SK-N-SH (cell line): Measurements from ENCODE around the gene FMN1. TPM values are rescaled to one million over a fixed set of nuclear protein-coding genes. Genes with fewer than 3 reads are reported as not detected.

ENCODE experiments used
- CTCF ChIA-PET: fragments of 300-600, 350-600 bp; formaldehyde crosslinking; extraction: SDS; loops from one replicate; lab custom pipeline; 2021; lab: Yijun Ruan, JAX
- POLR2A ChIA-PET: fragments of 350-600 bp; sonication (Branson Sonifier 250); formaldehyde crosslinking; extraction: SDS; loops from one replicate; lab custom pipeline; 2020; ENCODE audit warnings: antibody characterized with exemption, inconsistent platforms; lab: Yijun Ruan, JAX
- DNase-seq: peaks from one replicate; pipeline ENCODE4 v3.0.0; 2012
- H2AFZ ChIP-seq: fragments of 200-600 bp; sonication (generic); 2 replicates; pipeline ENCODE4 v1.8.1; 2016; ENCODE audit warnings: antibody characterized with exemption, mild to moderate bottlenecking, low read depth
- H3F3A ChIP-seq: fragments of 200-600 bp; sonication (generic); replicated peaks from 2 replicates; pipeline ENCODE3; 2016; ENCODE audit warnings: antibody characterized with exemption, mild to moderate bottlenecking; ENCODE audit not compliant: insufficient read depth
- H3K27ac ChIP-seq, 2 experiments: fragments of 200-500 bp in 1 of 2; fragments of 200-600 bp in 1 of 2; sonication (Bioruptor generic) in 1 of 2; sonication (generic), shearing (Covaris generic) in 1 of 2; 2 replicates each; pipeline versions ENCODE4 v1.5.1 to v1.6.1; 2014 to 2016; ENCODE audit warnings: low read depth in 2 of 2, inconsistent platforms in 1 of 2, low read length in 1 of 2, mild to moderate bottlenecking in 1 of 2, mixed read lengths in 1 of 2
- H3K27me3 ChIP-seq: fragments of 200-600 bp; sonication (generic), shearing (Covaris generic); 2 replicates; pipeline ENCODE4 v1.6.1; 2016; ENCODE audit warnings: mixed run types; ENCODE audit not compliant: insufficient read depth
- H3K36me3 ChIP-seq, 2 experiments: fragments of 200-500 bp in 1 of 2; fragments of 200-600 bp in 1 of 2; sonication (Bioruptor generic) in 1 of 2; sonication (generic) in 1 of 2; replicated peaks in 1 of 2; 2 replicates each; pipeline versions ENCODE3 to v1.5.1; 2014 to 2016; ENCODE audit warnings: low read length in 1 of 2, mild to moderate bottlenecking in 1 of 2; ENCODE audit not compliant: insufficient read depth in 2 of 2, control insufficient read depth in 1 of 2
- H3K4me1 ChIP-seq, 2 experiments: fragments of 200-500 bp in 1 of 2; fragments of 200-600 bp in 1 of 2; sonication (Bioruptor generic) in 1 of 2; sonication (generic), shearing (Covaris generic) in 1 of 2; 2 replicates each; pipeline versions ENCODE4 v1.5.1 to v1.6.1; 2014 to 2016; ENCODE audit warnings: low read depth in 1 of 2, low read length in 1 of 2, mixed run types in 1 of 2; ENCODE audit not compliant: insufficient read depth in 2 of 2, control insufficient read depth in 1 of 2
- H3K4me2 ChIP-seq: fragments of 200-600 bp; sonication (generic), shearing (Covaris generic); 2 replicates; pipeline ENCODE4 v1.6.1; 2017; ENCODE audit warnings: mixed run types
- H3K4me3 ChIP-seq, 2 experiments: fragments of 200-500 bp in 1 of 2; fragments of 200-600 bp in 1 of 2; sonication (Bioruptor generic) in 1 of 2; sonication (generic), shearing (Covaris generic) in 1 of 2; 2 replicates each; pipeline versions ENCODE4 v1.5.1 to v1.8.1; 2014 to 2016; ENCODE audit warnings: low read depth in 2 of 2, inconsistent platforms in 1 of 2, low read length in 1 of 2, mild to moderate bottlenecking in 1 of 2, mixed read lengths in 1 of 2, moderate library complexity in 1 of 2
- H3K79me2 ChIP-seq: fragments of 200-600 bp; sonication (generic); 2 replicates; pipeline ENCODE4 v1.8.1; 2017; ENCODE audit warnings: mild to moderate bottlenecking; ENCODE audit not compliant: insufficient read depth
- H3K9ac ChIP-seq: fragments of 200-600 bp; sonication (generic); 2 replicates; pipeline ENCODE4 v1.6.1; 2017; ENCODE audit warnings: mixed run types
- H3K9me2 ChIP-seq: fragments of 200-600 bp; sonication (generic); 2 replicates; pipeline ENCODE4 v1.6.1; 2017; ENCODE audit warnings: mixed run types
- H3K9me3 ChIP-seq: fragments of 200-600 bp; sonication (generic); 2 replicates; pipeline ENCODE4 v1.6.1; 2017; ENCODE audit warnings: mixed run types, mild to moderate bottlenecking, moderate library complexity
- H4K20me1 ChIP-seq: fragments of 200-600 bp; sonication (generic); 2 replicates; pipeline ENCODE4 v1.6.1; 2017; ENCODE audit warnings: mild to moderate bottlenecking, mixed run types; ENCODE audit not compliant: insufficient read depth
- EZH2phosphoT487 ChIP-seq: fragments of 200-600 bp; sonication (generic); IDR thresholded peaks from 2 replicates; pipeline ENCODE4 v1.6.1; 2017; ENCODE audit warnings: low read depth, mixed run types, mild to moderate bottlenecking, antibody characterized with exemption, moderate library complexity, borderline replicate concordance
- FOXJ3 ChIP-seq: sonication (generic); formaldehyde crosslinking; IDR thresholded peaks from 2 replicates; pipeline ENCODE4 v1.5.1; 2020; ENCODE audit warnings: mild to moderate bottlenecking, missing genetic modification reagents
- GABPA ChIP-seq: IDR thresholded peaks from 2 replicates; pipeline ENCODE4 v1.4.0; 2012; ENCODE audit warnings: low read depth, mild to moderate bottlenecking
- JUND ChIP-seq: IDR thresholded peaks from 2 replicates; pipeline ENCODE4 v1.4.0; 2012
- MEF2A ChIP-seq: IDR thresholded peaks from 2 replicates; pipeline ENCODE4 v1.4.0; 2012; ENCODE audit warnings: low read depth, borderline replicate concordance
- MXI1 ChIP-seq: IDR thresholded peaks from 2 replicates; pipeline ENCODE4 v1.6.1; 2012; ENCODE audit warnings: mild to moderate bottlenecking, low read depth, low read length, improper control_type of control experiment
- NFIC ChIP-seq: IDR thresholded peaks from 2 replicates; pipeline ENCODE4 v1.4.0; 2012; ENCODE audit warnings: borderline replicate concordance
- NRF1 ChIP-seq: IDR thresholded peaks from 2 replicates; pipeline ENCODE4 v1.6.1; 2012; ENCODE audit warnings: low read depth, mild to moderate bottlenecking, low read length
- POLR2AphosphoS5 ChIP-seq: IDR thresholded peaks from 2 replicates; pipeline ENCODE4 v1.6.1; 2012; ENCODE audit warnings: low read depth, low read length
- TAF1 ChIP-seq: IDR thresholded peaks from 2 replicates; pipeline ENCODE4 v1.6.1; 2012; ENCODE audit warnings: low read depth, mild to moderate bottlenecking, low read length, moderate library complexity, borderline replicate concordance
- WGBS: methylation state at CpG from one replicate; pipeline ENCODE4 v1.1.6; 2017; ENCODE audit warnings: low lambda C conversion rate; 5-methylcytosine and 5-hydroxymethylcytosine counted together
- polyA plus RNA-seq, 3 experiments: library from polyadenylated mRNA; depleted of rRNA; stranded (reverse); fragments of >200 nt; gene quantifications; 2 replicates each; pipeline ENCODE4 v1.2.3, GENCODE V29; 2012
- TF ChIP-seq, protein P1 (sequence below): fragments of 150-350 bp; IDR thresholded peaks from 2 replicates; pipeline ENCODE4 v1.6.1; 2017; ENCODE audit warnings: antibody characterized with exemption, low read length, low read depth, borderline replicate concordance
- TF ChIP-seq, protein P2 (sequence below): fragments of 150-350 bp; IDR thresholded peaks from 2 replicates; pipeline ENCODE4 v1.6.1; 2016; ENCODE audit warnings: mild to moderate bottlenecking, low read depth, low read length
- TF ChIP-seq, protein P3 (sequence below): fragments of 200-600 bp; sonication (generic); IDR thresholded peaks from 2 replicates; pipeline ENCODE4 v1.6.1; 2017; ENCODE audit warnings: antibody characterized with exemption, mild to moderate bottlenecking, moderate library complexity
- TF ChIP-seq, protein P4 (sequence below): IDR thresholded peaks from 2 replicates; pipeline ENCODE4; 2012

Gene FMN1
- polyA plus RNA-seq, 1 of the 3 experiments (the other 2 are of a cell fraction), result 9.1 TPM

DNA sequence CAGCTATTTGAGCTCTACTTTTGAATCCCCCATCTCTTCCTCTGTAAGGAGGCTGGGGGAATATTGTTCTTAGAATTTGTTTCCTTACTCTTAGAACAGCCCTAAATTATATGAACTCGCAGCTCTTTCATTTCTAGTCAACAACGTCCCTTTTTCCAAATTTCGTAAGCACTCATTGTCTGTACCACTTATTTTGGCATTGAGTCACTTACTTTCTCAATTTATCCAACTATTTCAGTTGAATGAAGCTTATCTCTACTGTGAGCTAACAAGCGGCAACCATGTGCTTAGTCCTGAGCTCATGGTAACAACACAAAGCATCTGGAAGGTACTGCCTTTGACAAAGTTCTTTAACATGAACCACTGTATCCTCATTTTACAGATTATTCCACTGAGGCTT lies 285.6 kb downstream of the FMN1 start (continued):
- TF ChIP-seq, protein P1, sequence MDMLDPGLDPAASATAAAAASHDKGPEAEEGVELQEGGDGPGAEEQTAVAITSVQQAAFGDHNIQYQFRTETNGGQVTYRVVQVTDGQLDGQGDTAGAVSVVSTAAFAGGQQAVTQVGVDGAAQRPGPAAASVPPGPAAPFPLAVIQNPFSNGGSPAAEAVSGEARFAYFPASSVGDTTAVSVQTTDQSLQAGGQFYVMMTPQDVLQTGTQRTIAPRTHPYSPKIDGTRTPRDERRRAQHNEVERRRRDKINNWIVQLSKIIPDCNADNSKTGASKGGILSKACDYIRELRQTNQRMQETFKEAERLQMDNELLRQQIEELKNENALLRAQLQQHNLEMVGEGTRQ, result no peak
- TF ChIP-seq FOXJ3 (CRISPR knock-in tag), result no peak
- TF ChIP-seq, all 33 proteins: peak for 0

DNA sequence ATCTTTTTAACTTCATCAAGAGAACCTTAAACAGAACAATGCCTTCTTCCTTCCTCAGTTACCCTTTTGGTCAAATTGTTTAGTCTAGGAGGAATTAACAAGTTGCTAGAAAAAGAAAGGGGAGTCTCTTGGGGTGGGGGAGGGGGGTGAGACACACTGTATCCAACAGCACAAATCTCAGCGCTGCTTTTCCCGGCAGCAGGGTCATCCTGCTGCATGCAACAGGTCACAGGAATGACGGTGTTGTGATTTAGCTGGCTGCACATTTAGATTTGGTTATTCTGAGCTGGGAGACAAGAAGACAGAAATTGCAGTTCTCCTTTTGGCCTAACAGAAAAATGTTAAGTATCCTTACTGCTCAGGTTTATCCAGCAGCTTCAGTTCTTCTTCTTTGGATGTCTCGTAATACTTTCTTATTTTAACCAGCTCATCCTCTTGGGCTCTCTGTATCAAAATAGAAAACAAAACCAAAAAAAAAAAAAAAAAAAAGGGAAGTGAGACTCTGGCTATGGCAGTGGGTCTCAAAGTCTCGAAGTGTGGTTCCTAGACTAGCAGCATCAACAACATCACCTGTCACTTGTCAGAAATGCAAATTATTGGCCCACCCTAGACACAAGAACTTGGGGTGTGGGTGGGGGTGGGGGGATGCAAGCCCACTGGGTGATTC lies 286.2 kb downstream of the FMN1 start:
- Histone ChIP-seq H3K9ac (peak overlapping the region; percentile 44; the same call in 1 of the 2 replicates), H3K9me2 (no peaks in the 10 kb centered on the region), H3K27me3 (no peaks in the 10 kb centered on the region), H4K20me1 (no peaks in the 10 kb centered on the region), H3K4me3 (no peak overlapping the region), H2AFZ (no peak overlapping the region), H3K27ac (peak overlapping the region in 1 of 2 experiments; percentile 83; a peak in 2 of 4 replicates), H3K79me2 (peaks cover 55% of the 10 kb centered on the region), H3K9me3 (no peaks in the 10 kb centered on the region), H3K4me2 (no peak overlapping the region), H3F3A (peaks cover 11% of the 10 kb centered on the region), H3K4me1 (peaks cover 6 to 12% of the 10 kb centered on the region in 2 experiments), H3K36me3 (peaks cover 35 to 41% of the 10 kb centered on the region in 2 experiments)
- WGBS, result 88% methylated on average over 5 of the region's 5 CpGs
- TF ChIP-seq, protein P2, sequence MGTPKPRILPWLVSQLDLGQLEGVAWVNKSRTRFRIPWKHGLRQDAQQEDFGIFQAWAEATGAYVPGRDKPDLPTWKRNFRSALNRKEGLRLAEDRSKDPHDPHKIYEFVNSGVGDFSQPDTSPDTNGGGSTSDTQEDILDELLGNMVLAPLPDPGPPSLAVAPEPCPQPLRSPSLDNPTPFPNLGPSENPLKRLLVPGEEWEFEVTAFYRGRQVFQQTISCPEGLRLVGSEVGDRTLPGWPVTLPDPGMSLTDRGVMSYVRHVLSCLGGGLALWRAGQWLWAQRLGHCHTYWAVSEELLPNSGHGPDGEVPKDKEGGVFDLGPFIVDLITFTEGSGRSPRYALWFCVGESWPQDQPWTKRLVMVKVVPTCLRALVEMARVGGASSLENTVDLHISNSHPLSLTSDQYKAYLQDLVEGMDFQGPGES, result no peak
- TF ChIP-seq MXI1 (no peak), JUND (no peak), NRF1 (no peak), GABPA (no peak), NFIC (no peak), MEF2A (no peak), TAF1 (no peak)
- TF ChIP-seq, protein P1, result no peak
- POLR2A ChIA-PET, result no interaction called here
- no peak for DNase-seq
- CTCF ChIA-PET, result interaction anchor here (0.7 to 1.4 kb wide), 5 partner anchors 9 to 245 kb away, joined by 3 to 4 read pairs (median 4); no protein-coding TSS in a partner anchor

DNA sequence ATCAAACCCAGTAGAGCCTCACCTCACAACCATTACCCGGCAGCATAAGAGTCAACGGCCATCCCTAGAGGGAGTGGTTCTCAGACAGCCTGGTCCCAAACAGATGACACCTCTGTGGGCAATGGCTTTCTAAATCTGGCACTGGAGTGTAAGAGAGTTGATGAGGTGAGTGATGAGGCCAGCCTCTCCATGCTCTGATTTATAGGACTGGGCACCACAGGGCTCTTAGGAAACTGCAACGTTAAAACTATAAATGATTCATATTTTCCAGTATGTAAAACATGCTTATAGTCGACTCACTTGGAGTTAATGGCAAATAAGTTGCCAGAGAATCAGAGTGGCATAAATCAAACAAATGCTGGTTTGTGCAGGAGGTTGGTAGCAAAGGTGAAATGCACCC lies 289.0 kb downstream of the FMN1 start:
- DNase-seq, result no peak
- Histone ChIP-seq H3K79me2 (peaks cover 27% of the 10 kb centered on the region; the same call in 1 of the 2 replicates), H3K27me3 (no peaks in the 10 kb centered on the region), H3K4me2 (no peak overlapping the region), H3K4me1 (peaks cover 3 to 12% of the 10 kb centered on the region in 2 experiments), H3K9me2 (no peaks in the 10 kb centered on the region), H3F3A (peaks cover 18% of the 10 kb centered on the region)
- WGBS, result 63% methylated on average over 4 of the region's 4 CpGs
- CTCF ChIA-PET, result no interaction called here
- TF ChIP-seq, protein P3, sequence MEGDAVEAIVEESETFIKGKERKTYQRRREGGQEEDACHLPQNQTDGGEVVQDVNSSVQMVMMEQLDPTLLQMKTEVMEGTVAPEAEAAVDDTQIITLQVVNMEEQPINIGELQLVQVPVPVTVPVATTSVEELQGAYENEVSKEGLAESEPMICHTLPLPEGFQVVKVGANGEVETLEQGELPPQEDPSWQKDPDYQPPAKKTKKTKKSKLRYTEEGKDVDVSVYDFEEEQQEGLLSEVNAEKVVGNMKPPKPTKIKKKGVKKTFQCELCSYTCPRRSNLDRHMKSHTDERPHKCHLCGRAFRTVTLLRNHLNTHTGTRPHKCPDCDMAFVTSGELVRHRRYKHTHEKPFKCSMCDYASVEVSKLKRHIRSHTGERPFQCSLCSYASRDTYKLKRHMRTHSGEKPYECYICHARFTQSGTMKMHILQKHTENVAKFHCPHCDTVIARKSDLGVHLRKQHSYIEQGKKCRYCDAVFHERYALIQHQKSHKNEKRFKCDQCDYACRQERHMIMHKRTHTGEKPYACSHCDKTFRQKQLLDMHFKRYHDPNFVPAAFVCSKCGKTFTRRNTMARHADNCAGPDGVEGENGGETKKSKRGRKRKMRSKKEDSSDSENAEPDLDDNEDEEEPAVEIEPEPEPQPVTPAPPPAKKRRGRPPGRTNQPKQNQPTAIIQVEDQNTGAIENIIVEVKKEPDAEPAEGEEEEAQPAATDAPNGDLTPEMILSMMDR, result no peak
- TF ChIP-seq POLR2AphosphoS5 (no peak), EZH2phosphoT487 (no peak), TAF1 (no peak)
- TF ChIP-seq, protein P4, sequence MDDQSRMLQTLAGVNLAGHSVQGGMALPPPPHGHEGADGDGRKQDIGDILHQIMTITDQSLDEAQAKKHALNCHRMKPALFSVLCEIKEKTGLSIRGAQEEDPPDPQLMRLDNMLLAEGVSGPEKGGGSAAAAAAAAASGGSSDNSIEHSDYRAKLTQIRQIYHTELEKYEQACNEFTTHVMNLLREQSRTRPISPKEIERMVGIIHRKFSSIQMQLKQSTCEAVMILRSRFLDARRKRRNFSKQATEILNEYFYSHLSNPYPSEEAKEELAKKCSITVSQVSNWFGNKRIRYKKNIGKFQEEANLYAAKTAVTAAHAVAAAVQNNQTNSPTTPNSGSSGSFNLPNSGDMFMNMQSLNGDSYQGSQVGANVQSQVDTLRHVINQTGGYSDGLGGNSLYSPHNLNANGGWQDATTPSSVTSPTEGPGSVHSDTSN, result peak; percentile 33
- TF ChIP-seq, protein P2, result no peak
- TF ChIP-seq, all 33 proteins: peak for 1
- Histone ChIP-seq H3K4me3 (no peak overlapping the region), H4K20me1 (no peaks in the 10 kb centered on the region), H3K36me3 (peaks cover 42 to 62% of the 10 kb centered on the region in 2 experiments), H3K9me3 (no peaks in the 10 kb centered on the region), H2AFZ (no peak overlapping the region), H3K27ac (no peak overlapping the region; a peak in 1 of 4 replicates), H3K9ac (no peak overlapping the region)
- POLR2A ChIA-PET, result no interaction called here
